Mucosa of stomach (tissue), 1 donor: ENCODE measurements around the gene TBCD.

Experiments
- H3K27me3 ChIP-seq: one replicate; pipeline ENCODE4 v1.7.0; 2013; ENCODE audit warnings: mild to moderate bottlenecking, low read length; ENCODE audit not compliant: control insufficient read depth, insufficient read depth
- H3K36me3 ChIP-seq: one replicate; pipeline ENCODE4 v1.7.0; 2013; ENCODE audit warnings: low read length; ENCODE audit not compliant: control insufficient read depth, insufficient read depth
- H3K4me1 ChIP-seq: one replicate; pipeline ENCODE4 v1.7.0; 2013; ENCODE audit warnings: mild to moderate bottlenecking, low read length; ENCODE audit not compliant: control insufficient read depth, insufficient read depth
- H3K4me3 ChIP-seq: one replicate; pipeline ENCODE4 v1.7.0; 2013; ENCODE audit warnings: low read length
- H3K9ac ChIP-seq: one replicate; pipeline ENCODE4 v1.7.0; 2013; ENCODE audit warnings: mild to moderate bottlenecking, low read length, moderate library complexity
- H3K9me3 ChIP-seq: one replicate; pipeline ENCODE4 v1.7.0; 2013; ENCODE audit warnings: mild to moderate bottlenecking, low read length, moderate library complexity; ENCODE audit not compliant: control insufficient read depth
- donor health status: Pancreatic carcinoma.

Gene TBCD

GRCh38 chr17:82942166-82943130 lies 190.6 kb downstream of the TBCD start:
- Histone ChIP-seq H3K4me3 (no peak overlapping the region), H3K4me1 (no peaks in the 10 kb centered on the region), H3K9me3 (peaks cover 12% of the 10 kb centered on the region), H3K27me3 (no peaks in the 10 kb centered on the region), H3K36me3 (peaks cover 24% of the 10 kb centered on the region), H3K9ac (no peak overlapping the region)

GRCh38 chr17:82943339-82943738 lies 191.5 kb downstream of the TBCD start:
- Histone ChIP-seq H3K4me3 (no peak overlapping the region), H3K9ac (no peak overlapping the region), H3K36me3 (peaks cover 17% of the 10 kb centered on the region), H3K4me1 (no peaks in the 10 kb centered on the region), H3K27me3 (no peaks in the 10 kb centered on the region), H3K9me3 (peaks cover 12% of the 10 kb centered on the region)

- Histone ChIP-seq H3K4me3 (no peak overlapping the region), H3K27me3 (no peaks in the 10 kb centered on the region), H3K9me3 (peaks cover 12% of the 10 kb centered on the region), H3K9ac (no peak overlapping the region), H3K4me1 (no peaks in the 10 kb centered on the region), H3K36me3 (peaks cover 17% of the 10 kb centered on the region)
Observed at GRCh38 chr17:82943751-82944150, 191.9 kb downstream of the TBCD start.

- H3K9me3 ChIP-seq, result peaks cover 12% of the 10 kb centered on the region
- no peaks in the 10 kb centered on the region for H3K4me1 ChIP-seq
- peaks cover 11% of the 10 kb centered on the region for H3K36me3 ChIP-seq
- no peak overlapping the region for H3K9ac ChIP-seq
- peak overlapping the region; percentile 3 for H3K4me3 ChIP-seq
- H3K27me3 ChIP-seq, result no peaks in the 10 kb centered on the region
Observed at GRCh38 chr17:82944990-82945389, 193.1 kb downstream of the TBCD start.

- H3K36me3 ChIP-seq, result peaks cover 7% of the 10 kb centered on the region
- H3K9me3 ChIP-seq, result peaks cover 12% of the 10 kb centered on the region
Observed at GRCh38 chr17:82946081-82946480, 194.2 kb downstream of the TBCD start.

GRCh38 chr17:82947051-82947991 lies 195.5 kb downstream of the TBCD start:
- H3K36me3 ChIP-seq, result peaks cover 7% of the 10 kb centered on the region
- H3K9ac ChIP-seq, result no peak overlapping the region
- no peaks in the 10 kb centered on the region for H3K27me3 ChIP-seq
- H3K4me3 ChIP-seq, result no peak overlapping the region
- H3K9me3 ChIP-seq, result peaks cover 12% of the 10 kb centered on the region
- no peaks in the 10 kb centered on the region for H3K4me1 ChIP-seq

More at GRCh38 chr17:82946081-82946480, 194.2 kb downstream of the TBCD start:
- H3K9ac ChIP-seq, result no peak overlapping the region
- no peak overlapping the region for H3K4me3 ChIP-seq
- H3K27me3 ChIP-seq, result no peaks in the 10 kb centered on the region
- H3K4me1 ChIP-seq, result no peaks in the 10 kb centered on the region

- no peak overlapping the region for H3K4me3 ChIP-seq
- no peaks in the 10 kb centered on the region for H3K27me3 ChIP-seq
- peaks cover 7% of the 10 kb centered on the region for H3K36me3 ChIP-seq
- H3K9ac ChIP-seq, result no peak overlapping the region
- H3K4me1 ChIP-seq, result no peaks in the 10 kb centered on the region
- H3K9me3 ChIP-seq, result peaks cover 12% of the 10 kb centered on the region
Observed at GRCh38 chr17:82948081-82948511, 196.2 kb downstream of the TBCD start.

GRCh38 chr17:82948957-82949356 lies 197.1 kb downstream of the TBCD start:
- no peaks in the 10 kb centered on the region for H3K27me3 ChIP-seq
- no peak overlapping the region for H3K9ac ChIP-seq
- no peak overlapping the region for H3K4me3 ChIP-seq
- H3K36me3 ChIP-seq, result peaks cover 5% of the 10 kb centered on the region
- H3K9me3 ChIP-seq, result peaks cover 12% of the 10 kb centered on the region
- no peaks in the 10 kb centered on the region for H3K4me1 ChIP-seq

- Histone ChIP-seq H3K4me3 (no peak overlapping the region), H3K9ac (no peak overlapping the region), H3K9me3 (peaks cover 10% of the 10 kb centered on the region), H3K4me1 (no peaks in the 10 kb centered on the region), H3K36me3 (peaks cover under 1% of the 10 kb centered on the region), H3K27me3 (no peaks in the 10 kb centered on the region)
Observed at GRCh38 chr17:82949361-82949760, 197.5 kb downstream of the TBCD start.

GRCh38 chr17:82949984-82950383 lies 198.1 kb downstream of the TBCD start:
- Histone ChIP-seq H3K36me3 (no peaks in the 10 kb centered on the region), H3K27me3 (no peaks in the 10 kb centered on the region), H3K9me3 (peaks cover 4% of the 10 kb centered on the region), H3K4me1 (no peaks in the 10 kb centered on the region), H3K4me3 (no peak overlapping the region), H3K9ac (no peak overlapping the region)

- H3K36me3 ChIP-seq, result no peaks in the 10 kb centered on the region
- no peak overlapping the region for H3K4me3 ChIP-seq
- no peak overlapping the region for H3K9ac ChIP-seq
- H3K27me3 ChIP-seq, result no peaks in the 10 kb centered on the region
- no peaks in the 10 kb centered on the region for H3K4me1 ChIP-seq
- H3K9me3 ChIP-seq, result no peaks in the 10 kb centered on the region
Observed at GRCh38 chr17:82950525-82951102, 198.7 kb downstream of the TBCD start.
